SJSA1 (cell line): Measurements from ENCODE around the gene PAX5. TPM values are rescaled to one million over a fixed set of nuclear protein-coding genes. Genes with fewer than 3 reads are reported as not detected.

ENCODE experiments used
- DNase-seq, 2 experiments: peaks; one replicate each; pipeline ENCODE4 v3.0.0-alpha.2; 2015 to 2020; ENCODE audit warnings: low spot score in 2 of 2, low read depth in 1 of 2
- H3K27ac ChIP-seq: fragments of 250-450 bp; sonication (Bioruptor Pico); 2 replicates; pipeline ENCODE4 v1.5.1; 2020; ENCODE audit warnings: mild to moderate bottlenecking, moderate library complexity
- H3K27me3 ChIP-seq: fragments of 250-450 bp; sonication (Bioruptor Pico); replicated peaks from 2 replicates; pipeline ENCODE4 v1.5.1; 2020; ENCODE audit warnings: mild to moderate bottlenecking, moderate library complexity
- H3K36me3 ChIP-seq: fragments of 250-450 bp; sonication (Bioruptor Pico); 2 replicates; pipeline ENCODE4 v1.5.1; 2020; ENCODE audit warnings: mild to moderate bottlenecking
- H3K4me1 ChIP-seq: fragments of 250-450 bp; sonication (Bioruptor Pico); replicated peaks from 2 replicates; pipeline ENCODE4 v1.6.1; 2021; ENCODE audit warnings: mild to moderate bottlenecking
- H3K4me3 ChIP-seq: fragments of 250-450 bp; sonication (Bioruptor Pico); 2 replicates; pipeline ENCODE4 v1.5.1; 2020; ENCODE audit warnings: mild to moderate bottlenecking
- H3K9me3 ChIP-seq: fragments of 250-450 bp; sonication (Bioruptor Pico); replicated peaks from 2 replicates; pipeline ENCODE4 v1.5.1; 2020; ENCODE audit warnings: mild to moderate bottlenecking
- total RNA-seq: library from RNA; depleted of rRNA; stranded (reverse); fragments of >200 nt; shearing (Covaris generic); gene quantifications from 2 replicates; pipeline ENCODE4 v1.2.3, GENCODE V29; 2014

Gene PAX5
- total RNA-seq, 1 experiment from 2014 or later = not detected

GRCh38 chr9:36895744-36896260, 138.3 kb downstream of the PAX5 start:
- H3K9me3 ChIP-seq = no peaks in the 10 kb centered on the region
- peaks cover 42% of the 10 kb centered on the region for H3K27me3 ChIP-seq

GRCh38 chr9:36894695-36895310, 139.3 kb downstream of the PAX5 start:
- Histone ChIP-seq H3K36me3 (no peaks in the 10 kb centered on the region), H3K9me3 (no peaks in the 10 kb centered on the region), H3K27me3 (peaks cover 51% of the 10 kb centered on the region), H3K4me1 (no peaks in the 10 kb centered on the region), H3K4me3 (no peak overlapping the region), H3K27ac (no peak overlapping the region)
- no peak for DNase-seq

More at GRCh38 chr9:36895744-36896260, 138.3 kb downstream of the PAX5 start:
- no peak overlapping the region for H3K27ac ChIP-seq
- H3K4me1 ChIP-seq = no peaks in the 10 kb centered on the region
- no peak overlapping the region for H3K4me3 ChIP-seq
- no peak for DNase-seq
- H3K36me3 ChIP-seq = no peaks in the 10 kb centered on the region

- Histone ChIP-seq H3K27ac (no peak overlapping the region), H3K27me3 (peaks cover 54% of the 10 kb centered on the region)
Measured at GRCh38 chr9:36893911-36894310, 140.2 kb downstream of the PAX5 start.

GRCh38 chr9:36893184-36893583, 140.9 kb downstream of the PAX5 start:
- Histone ChIP-seq H3K9me3 (no peaks in the 10 kb centered on the region), H3K27me3 (peaks cover 47% of the 10 kb centered on the region), H3K4me3 (no peak overlapping the region), H3K27ac (no peak overlapping the region), H3K4me1 (no peaks in the 10 kb centered on the region), H3K36me3 (no peaks in the 10 kb centered on the region)
- DNase-seq = no peak

More at GRCh38 chr9:36893911-36894310, 140.2 kb downstream of the PAX5 start:
- H3K4me3 ChIP-seq = no peak overlapping the region
- DNase-seq = no peak
- H3K9me3 ChIP-seq = no peaks in the 10 kb centered on the region
- H3K4me1 ChIP-seq = no peaks in the 10 kb centered on the region
- H3K36me3 ChIP-seq = no peaks in the 10 kb centered on the region

GRCh38 chr9:36892279-36892678, 141.8 kb downstream of the PAX5 start:
- DNase-seq = no peak
- Histone ChIP-seq H3K27ac (no peak overlapping the region), H3K36me3 (no peaks in the 10 kb centered on the region), H3K4me3 (no peak overlapping the region), H3K4me1 (no peaks in the 10 kb centered on the region), H3K9me3 (no peaks in the 10 kb centered on the region), H3K27me3 (peaks cover 47% of the 10 kb centered on the region)

GRCh38 chr9:36891341-36891811, 142.7 kb downstream of the PAX5 start:
- Histone ChIP-seq H3K36me3 (no peaks in the 10 kb centered on the region), H3K27ac (no peak overlapping the region), H3K9me3 (no peaks in the 10 kb centered on the region), H3K4me1 (no peaks in the 10 kb centered on the region), H3K4me3 (no peak overlapping the region), H3K27me3 (peaks cover 53% of the 10 kb centered on the region)
- no peak for DNase-seq

- H3K36me3 ChIP-seq = no peaks in the 10 kb centered on the region
Measured at GRCh38 chr9:36889844-36890243, 144.2 kb downstream of the PAX5 start.

GRCh38 chr9:36888551-36888950, 145.5 kb downstream of the PAX5 start:
- Histone ChIP-seq H3K27ac (no peak overlapping the region), H3K36me3 (no peaks in the 10 kb centered on the region), H3K4me1 (no peaks in the 10 kb centered on the region), H3K9me3 (no peaks in the 10 kb centered on the region), H3K4me3 (no peak overlapping the region), H3K27me3 (peaks cover 45% of the 10 kb centered on the region)
- no peak for DNase-seq

More at GRCh38 chr9:36889844-36890243, 144.2 kb downstream of the PAX5 start:
- peaks cover 42% of the 10 kb centered on the region for H3K27me3 ChIP-seq
- H3K4me1 ChIP-seq = no peaks in the 10 kb centered on the region
- DNase-seq = no peak
- no peaks in the 10 kb centered on the region for H3K9me3 ChIP-seq
- H3K27ac ChIP-seq = no peak overlapping the region
- no peak overlapping the region for H3K4me3 ChIP-seq

GRCh38 chr9:36884721-36885120, 149.3 kb downstream of the PAX5 start:
- H3K27me3 ChIP-seq = peaks cover 27% of the 10 kb centered on the region
- no peaks in the 10 kb centered on the region for H3K4me1 ChIP-seq
- no peaks in the 10 kb centered on the region for H3K9me3 ChIP-seq
- H3K36me3 ChIP-seq = no peaks in the 10 kb centered on the region
- no peak overlapping the region for H3K27ac ChIP-seq
- DNase-seq = no peak
- H3K4me3 ChIP-seq = no peak overlapping the region

GRCh38 chr9:36882594-36882993, 151.5 kb downstream of the PAX5 start:
- Histone ChIP-seq H3K9me3 (no peaks in the 10 kb centered on the region), H3K27me3 (peaks cover 28% of the 10 kb centered on the region)

GRCh38 chr9:36881743-36882441, 152.2 kb downstream of the PAX5 start:
- Histone ChIP-seq H3K36me3 (no peaks in the 10 kb centered on the region), H3K27me3 (peaks cover 20% of the 10 kb centered on the region), H3K4me1 (no peaks in the 10 kb centered on the region), H3K4me3 (no peak overlapping the region), H3K9me3 (no peaks in the 10 kb centered on the region), H3K27ac (no peak overlapping the region)
- DNase-seq = no peak

More at GRCh38 chr9:36882594-36882993, 151.5 kb downstream of the PAX5 start:
- Histone ChIP-seq H3K4me3 (no peak overlapping the region), H3K27ac (no peak overlapping the region), H3K4me1 (no peaks in the 10 kb centered on the region), H3K36me3 (no peaks in the 10 kb centered on the region)
- DNase-seq = no peak

GRCh38 chr9:36881316-36881715, 152.8 kb downstream of the PAX5 start:
- no peaks in the 10 kb centered on the region for H3K36me3 ChIP-seq
- H3K27ac ChIP-seq = no peak overlapping the region
- H3K4me1 ChIP-seq = no peaks in the 10 kb centered on the region
- H3K4me3 ChIP-seq = no peak overlapping the region
- peaks cover 17% of the 10 kb centered on the region for H3K27me3 ChIP-seq
- no peaks in the 10 kb centered on the region for H3K9me3 ChIP-seq
- no peak for DNase-seq

- H3K36me3 ChIP-seq = no peaks in the 10 kb centered on the region
- H3K27me3 ChIP-seq = peaks cover 17% of the 10 kb centered on the region
- DNase-seq = no peak
- no peaks in the 10 kb centered on the region for H3K9me3 ChIP-seq
- H3K4me1 ChIP-seq = no peaks in the 10 kb centered on the region
- H3K4me3 ChIP-seq = no peak overlapping the region
- no peak overlapping the region for H3K27ac ChIP-seq
Measured at GRCh38 chr9:36880075-36880474, 154.0 kb downstream of the PAX5 start.
